HFFc6 (cell line): Measurements from ENCODE around the gene TSC22D1. TPM values are rescaled to one million over a fixed set of nuclear protein-coding genes. Genes with fewer than 3 reads are reported as not detected.

Experiments used
- DNase-seq: peaks from one replicate; pipeline ENCODE4 v3.0.0-alpha.2; 2018
- H3K27ac Mint-ChIP-seq: 2 replicates; pipeline ENCODE4 v1.8.0; 2020; ENCODE audit warnings: mild to moderate bottlenecking, mixed read lengths
- H3K27me3 Mint-ChIP-seq: 2 replicates; pipeline ENCODE4 v1.8.0; 2021; ENCODE audit warnings: mild to moderate bottlenecking, moderate library complexity, mixed read lengths; ENCODE audit not compliant: insufficient read depth
- H3K36me3 Mint-ChIP-seq: 2 replicates; pipeline ENCODE4 v1.8.0; 2021; ENCODE audit warnings: low read depth, mixed read lengths
- H3K4me1 Mint-ChIP-seq: 2 replicates; pipeline ENCODE4 v1.8.0; 2020; ENCODE audit warnings: low read depth, mixed read lengths
- H3K4me3 Mint-ChIP-seq: 2 replicates; pipeline ENCODE4 v1.8.0; 2020; ENCODE audit warnings: mild to moderate bottlenecking, moderate library complexity, mixed read lengths
- H3K9me3 Mint-ChIP-seq: 2 replicates; pipeline ENCODE4 v1.8.0; 2020; ENCODE audit warnings: mild to moderate bottlenecking, mixed read lengths
- CTCF ChIP-seq: fragments of 200-600 bp; sonication (generic); IDR thresholded peaks from 2 replicates; pipeline ENCODE4 v1.5.0; 2021; ENCODE audit warnings: antibody characterized with exemption, mild to moderate bottlenecking
- total RNA-seq, 6 experiments: library from RNA; stranded (reverse); fragmentation: NEBNext Ultra II Directional; extraction: Animal tissue kit (Norgen Biotek cat#: 25700); gene quantifications; 2 replicates in 1 of 6; 3 replicates in 5 of 6; pipeline ENCODE4 v1.2.3, GENCODE V29; 2021

Gene TSC22D1
- total RNA-seq, 6 experiments from 2014 or later: 42.3 to 49.4 (median 45.2) TPM

- no peak for TF ChIP-seq CTCF
- DNase-seq: no peak
- no peak overlapping the region for H3K27ac Mint-ChIP-seq
- H3K4me1 Mint-ChIP-seq: peaks cover 6% of the 10 kb centered on the region; the same call in 1 of the 2 replicates
- H3K4me3 Mint-ChIP-seq: no peak overlapping the region
- no peaks in the 10 kb centered on the region for H3K9me3 Mint-ChIP-seq
- H3K36me3 Mint-ChIP-seq: no peaks in the 10 kb centered on the region
- H3K27me3 Mint-ChIP-seq: peaks cover 34% of the 10 kb centered on the region
Observed at GRCh38 chr13:44415815-44416214, 160.3 kb downstream of the TSC22D1 start.

GRCh38 chr13:44414716-44415115, 161.4 kb downstream of the TSC22D1 start:
- peaks cover 6% of the 10 kb centered on the region; the same call in 1 of the 2 replicates for H3K4me1 Mint-ChIP-seq
- H3K9me3 Mint-ChIP-seq: no peaks in the 10 kb centered on the region
- TF ChIP-seq CTCF: no peak
- no peak for DNase-seq
- H3K4me3 Mint-ChIP-seq: no peak overlapping the region
- H3K36me3 Mint-ChIP-seq: no peaks in the 10 kb centered on the region
- no peak overlapping the region for H3K27ac Mint-ChIP-seq
- peaks cover 35% of the 10 kb centered on the region for H3K27me3 Mint-ChIP-seq

GRCh38 chr13:44413095-44413494, 163.0 kb downstream of the TSC22D1 start:
- H3K36me3 Mint-ChIP-seq: no peaks in the 10 kb centered on the region
- H3K4me3 Mint-ChIP-seq: no peak overlapping the region
- H3K27ac Mint-ChIP-seq: no peak overlapping the region
- peaks cover 6% of the 10 kb centered on the region; the same call in 1 of the 2 replicates for H3K4me1 Mint-ChIP-seq
- DNase-seq: no peak
- peaks cover 43% of the 10 kb centered on the region for H3K27me3 Mint-ChIP-seq
- H3K9me3 Mint-ChIP-seq: no peaks in the 10 kb centered on the region
- TF ChIP-seq CTCF: no peak

- Mint-ChIP-seq H3K9me3 (no peaks in the 10 kb centered on the region), H3K27ac (no peak overlapping the region), H3K4me1 (peaks cover 6% of the 10 kb centered on the region; the same call in 1 of the 2 replicates), H3K4me3 (no peak overlapping the region), H3K27me3 (peaks cover 42% of the 10 kb centered on the region), H3K36me3 (no peaks in the 10 kb centered on the region)
- no peak for TF ChIP-seq CTCF
- DNase-seq: no peak
Observed at GRCh38 chr13:44412346-44412935, 163.7 kb downstream of the TSC22D1 start.

- H3K27ac Mint-ChIP-seq: no peak overlapping the region
- H3K9me3 Mint-ChIP-seq: no peaks in the 10 kb centered on the region
- no peak for TF ChIP-seq CTCF
- no peaks in the 10 kb centered on the region for H3K36me3 Mint-ChIP-seq
- peaks cover 6% of the 10 kb centered on the region; the same call in 1 of the 2 replicates for H3K4me1 Mint-ChIP-seq
- DNase-seq: no peak
- H3K4me3 Mint-ChIP-seq: no peak overlapping the region
- peaks cover 43% of the 10 kb centered on the region for H3K27me3 Mint-ChIP-seq
Observed at GRCh38 chr13:44411841-44412240, 164.3 kb downstream of the TSC22D1 start.
